Endothelial cell of umbilical vein (primary cell): ENCODE results near the gene APOO.

Experiments used
- MYC ChIP-seq: IDR thresholded peaks from one replicate; pipeline ENCODE4 v1.6.1; 2011; ENCODE audit warnings: mild to moderate bottlenecking, low read depth, low read length
- TF ChIP-seq, protein P1 (sequence below), 2 donors: IDR thresholded peaks; 1 replicate in 1 of 2; 2 replicates in 1 of 2; pipeline ENCODE4 v1.5.1; 2011; ENCODE audit warnings: low read length in 2 of 2, mild to moderate bottlenecking in 2 of 2, moderate library complexity in 2 of 2, control low read depth in 1 of 2, inconsistent platforms in 1 of 2, low read depth in 1 of 2; ENCODE audit not compliant: insufficient read depth in 1 of 2; ENCODE audit errors: extremely low read depth in 1 of 2

DNA sequence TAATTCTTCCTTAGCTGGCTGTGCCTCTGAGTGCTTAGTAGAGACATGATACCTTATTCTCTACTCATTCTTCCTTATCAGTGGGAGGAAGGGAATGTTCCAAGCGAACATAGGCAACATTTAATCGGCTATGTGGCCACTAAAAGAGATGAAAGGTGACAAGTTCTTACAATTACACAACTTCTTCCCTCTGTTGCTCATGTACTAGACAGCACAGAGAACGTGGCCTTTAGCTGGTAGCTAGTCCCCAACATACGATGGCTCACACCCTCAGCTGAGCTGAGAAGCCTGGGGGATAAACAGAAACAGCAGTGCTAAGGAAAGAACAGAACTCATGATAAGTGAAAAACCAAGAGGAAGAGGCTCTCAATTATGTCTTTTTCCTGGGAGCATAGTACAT, 52.2 kb downstream of the APOO start:
- TF ChIP-seq, protein P1, sequence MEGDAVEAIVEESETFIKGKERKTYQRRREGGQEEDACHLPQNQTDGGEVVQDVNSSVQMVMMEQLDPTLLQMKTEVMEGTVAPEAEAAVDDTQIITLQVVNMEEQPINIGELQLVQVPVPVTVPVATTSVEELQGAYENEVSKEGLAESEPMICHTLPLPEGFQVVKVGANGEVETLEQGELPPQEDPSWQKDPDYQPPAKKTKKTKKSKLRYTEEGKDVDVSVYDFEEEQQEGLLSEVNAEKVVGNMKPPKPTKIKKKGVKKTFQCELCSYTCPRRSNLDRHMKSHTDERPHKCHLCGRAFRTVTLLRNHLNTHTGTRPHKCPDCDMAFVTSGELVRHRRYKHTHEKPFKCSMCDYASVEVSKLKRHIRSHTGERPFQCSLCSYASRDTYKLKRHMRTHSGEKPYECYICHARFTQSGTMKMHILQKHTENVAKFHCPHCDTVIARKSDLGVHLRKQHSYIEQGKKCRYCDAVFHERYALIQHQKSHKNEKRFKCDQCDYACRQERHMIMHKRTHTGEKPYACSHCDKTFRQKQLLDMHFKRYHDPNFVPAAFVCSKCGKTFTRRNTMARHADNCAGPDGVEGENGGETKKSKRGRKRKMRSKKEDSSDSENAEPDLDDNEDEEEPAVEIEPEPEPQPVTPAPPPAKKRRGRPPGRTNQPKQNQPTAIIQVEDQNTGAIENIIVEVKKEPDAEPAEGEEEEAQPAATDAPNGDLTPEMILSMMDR (IDR thresholded peaks at IDR 0.05; ENCODE audit: extremely low read depth in 1 of 2, insufficient read depth in 1 of 2, low read depth in 1 of 2, low read length in 2 of 2), result no peak
- no peak for TF ChIP-seq MYC
